SK-N-SH (cell line): ENCODE results near the gene SPTAN1. TPM values are rescaled to one million over a fixed set of nuclear protein-coding genes. Genes with fewer than 3 reads are reported as not detected.
"Not testable (repeated sequence)": the region's sequence is repeated elsewhere in the genome, so short reads cannot be mapped to it uniquely, and the experiment has no call there.

Source experiments
- CTCF ChIA-PET: fragments of 300-600, 350-600 bp; formaldehyde crosslinking; extraction: SDS; loops from one replicate; lab custom pipeline; 2021; lab: Yijun Ruan, JAX
- POLR2A ChIA-PET: fragments of 350-600 bp; sonication (Branson Sonifier 250); formaldehyde crosslinking; extraction: SDS; loops from one replicate; lab custom pipeline; 2020; ENCODE audit warnings: antibody characterized with exemption, inconsistent platforms; lab: Yijun Ruan, JAX
- DNase-seq: peaks from one replicate; pipeline ENCODE4 v3.0.0; 2012
- H2AFZ ChIP-seq: fragments of 200-600 bp; sonication (generic); 2 replicates; pipeline ENCODE4 v1.8.1; 2016; ENCODE audit warnings: antibody characterized with exemption, mild to moderate bottlenecking, low read depth
- H3F3A ChIP-seq: fragments of 200-600 bp; sonication (generic); replicated peaks from 2 replicates; pipeline ENCODE3; 2016; ENCODE audit warnings: antibody characterized with exemption, mild to moderate bottlenecking; ENCODE audit not compliant: insufficient read depth
- H3K27ac ChIP-seq, 2 experiments: fragments of 200-500 bp in 1 of 2; fragments of 200-600 bp in 1 of 2; sonication (Bioruptor generic) in 1 of 2; sonication (generic), shearing (Covaris generic) in 1 of 2; 2 replicates each; pipeline versions ENCODE4 v1.5.1 to v1.6.1; 2014 to 2016; ENCODE audit warnings: low read depth in 2 of 2, inconsistent platforms in 1 of 2, low read length in 1 of 2, mild to moderate bottlenecking in 1 of 2, mixed read lengths in 1 of 2
- H3K27me3 ChIP-seq: fragments of 200-600 bp; sonication (generic), shearing (Covaris generic); 2 replicates; pipeline ENCODE4 v1.6.1; 2016; ENCODE audit warnings: mixed run types; ENCODE audit not compliant: insufficient read depth
- H3K36me3 ChIP-seq, 2 experiments: fragments of 200-500 bp in 1 of 2; fragments of 200-600 bp in 1 of 2; sonication (Bioruptor generic) in 1 of 2; sonication (generic) in 1 of 2; replicated peaks in 1 of 2; 2 replicates each; pipeline versions ENCODE3 to v1.5.1; 2014 to 2016; ENCODE audit warnings: low read length in 1 of 2, mild to moderate bottlenecking in 1 of 2; ENCODE audit not compliant: insufficient read depth in 2 of 2, control insufficient read depth in 1 of 2
- H3K4me1 ChIP-seq, 2 experiments: fragments of 200-500 bp in 1 of 2; fragments of 200-600 bp in 1 of 2; sonication (Bioruptor generic) in 1 of 2; sonication (generic), shearing (Covaris generic) in 1 of 2; 2 replicates each; pipeline versions ENCODE4 v1.5.1 to v1.6.1; 2014 to 2016; ENCODE audit warnings: low read depth in 1 of 2, low read length in 1 of 2, mixed run types in 1 of 2; ENCODE audit not compliant: insufficient read depth in 2 of 2, control insufficient read depth in 1 of 2
- H3K4me2 ChIP-seq: fragments of 200-600 bp; sonication (generic), shearing (Covaris generic); 2 replicates; pipeline ENCODE4 v1.6.1; 2017; ENCODE audit warnings: mixed run types
- H3K4me3 ChIP-seq, 2 experiments: fragments of 200-500 bp in 1 of 2; fragments of 200-600 bp in 1 of 2; sonication (Bioruptor generic) in 1 of 2; sonication (generic), shearing (Covaris generic) in 1 of 2; 2 replicates each; pipeline versions ENCODE4 v1.5.1 to v1.8.1; 2014 to 2016; ENCODE audit warnings: low read depth in 2 of 2, inconsistent platforms in 1 of 2, low read length in 1 of 2, mild to moderate bottlenecking in 1 of 2, mixed read lengths in 1 of 2, moderate library complexity in 1 of 2
- H3K79me2 ChIP-seq: fragments of 200-600 bp; sonication (generic); 2 replicates; pipeline ENCODE4 v1.8.1; 2017; ENCODE audit warnings: mild to moderate bottlenecking; ENCODE audit not compliant: insufficient read depth
- H3K9ac ChIP-seq: fragments of 200-600 bp; sonication (generic); 2 replicates; pipeline ENCODE4 v1.6.1; 2017; ENCODE audit warnings: mixed run types
- H3K9me2 ChIP-seq: fragments of 200-600 bp; sonication (generic); 2 replicates; pipeline ENCODE4 v1.6.1; 2017; ENCODE audit warnings: mixed run types
- H3K9me3 ChIP-seq: fragments of 200-600 bp; sonication (generic); 2 replicates; pipeline ENCODE4 v1.6.1; 2017; ENCODE audit warnings: mixed run types, mild to moderate bottlenecking, moderate library complexity
- H4K20me1 ChIP-seq: fragments of 200-600 bp; sonication (generic); 2 replicates; pipeline ENCODE4 v1.6.1; 2017; ENCODE audit warnings: mild to moderate bottlenecking, mixed run types; ENCODE audit not compliant: insufficient read depth
- EZH2phosphoT487 ChIP-seq: fragments of 200-600 bp; sonication (generic); IDR thresholded peaks from 2 replicates; pipeline ENCODE4 v1.6.1; 2017; ENCODE audit warnings: low read depth, mixed run types, mild to moderate bottlenecking, antibody characterized with exemption, moderate library complexity, borderline replicate concordance
- FOXJ3 ChIP-seq: sonication (generic); formaldehyde crosslinking; IDR thresholded peaks from 2 replicates; pipeline ENCODE4 v1.5.1; 2020; ENCODE audit warnings: mild to moderate bottlenecking, missing genetic modification reagents
- JUND ChIP-seq: IDR thresholded peaks from 2 replicates; pipeline ENCODE4 v1.4.0; 2012
- MEF2A ChIP-seq: IDR thresholded peaks from 2 replicates; pipeline ENCODE4 v1.4.0; 2012; ENCODE audit warnings: low read depth, borderline replicate concordance
- RAD21 ChIP-seq: IDR thresholded peaks from 2 replicates; pipeline ENCODE4 v1.6.1; 2012; ENCODE audit warnings: mild to moderate bottlenecking, low read length
- WGBS: methylation state at CpG from one replicate; pipeline ENCODE4 v1.1.6; 2017; ENCODE audit warnings: low lambda C conversion rate; 5-methylcytosine and 5-hydroxymethylcytosine counted together
- polyA plus RNA-seq, 3 experiments: library from polyadenylated mRNA; depleted of rRNA; stranded (reverse); fragments of >200 nt; gene quantifications; 2 replicates each; pipeline ENCODE4 v1.2.3, GENCODE V29; 2012
- TF ChIP-seq, protein P1 (sequence below): IDR thresholded peaks from 2 replicates; pipeline ENCODE4 v1.6.1; 2012; ENCODE audit warnings: mild to moderate bottlenecking, low read depth, low read length, moderate library complexity

SPTAN1 gene
- polyA plus RNA-seq, 1 of the 3 experiments (the other 2 are of a cell fraction), result 177 TPM

DNA sequence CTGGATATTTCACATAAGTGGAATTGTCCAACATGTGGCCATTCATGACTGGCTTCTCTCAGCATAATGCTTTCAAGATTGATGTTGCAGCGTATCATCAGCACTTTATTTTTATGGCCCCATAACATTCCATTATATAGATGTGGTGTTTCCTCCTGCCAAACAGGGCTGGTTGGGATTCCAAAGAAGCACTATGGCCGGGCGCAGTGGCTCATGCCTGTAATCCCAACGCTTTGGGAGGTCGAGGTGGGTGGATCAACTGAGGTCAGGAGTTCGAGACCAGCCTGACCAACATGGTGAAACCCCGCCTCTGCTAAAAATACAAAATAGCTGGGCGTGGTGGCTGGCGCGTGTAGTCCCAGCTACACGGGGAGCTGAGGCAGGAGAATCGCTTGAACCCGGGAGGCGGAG lies 49.0 kb upstream of the SPTAN1 start:
- H3K4me3 ChIP-seq, H4K20me1 ChIP-seq, H3K9ac ChIP-seq, DNase-seq, H3K4me2 ChIP-seq, H3K9me2 ChIP-seq, H3K9me3 ChIP-seq, H3K27me3 ChIP-seq, CTCF ChIA-PET, H3K27ac ChIP-seq: not testable (repeated sequence)
- Histone ChIP-seq H3K79me2 (peaks cover 39% of the 10 kb centered on the region), H3K4me1 (peaks cover 0 to 13% of the 10 kb centered on the region in 2 experiments; a peak in 2 of 4 replicates), H3K36me3 (peaks cover 18 to 22% of the 10 kb centered on the region in 2 experiments), H2AFZ (peak overlapping the region; percentile 90), H3F3A (peaks cover 17% of the 10 kb centered on the region)
- WGBS, result 90% methylated on average over 11 of the region's 14 CpGs
- POLR2A ChIA-PET, result interaction anchor here (0.8 kb wide), 1 partner anchor 12 kb away, joined by 3 read pairs; no protein-coding TSS in a partner anchor

DNA sequence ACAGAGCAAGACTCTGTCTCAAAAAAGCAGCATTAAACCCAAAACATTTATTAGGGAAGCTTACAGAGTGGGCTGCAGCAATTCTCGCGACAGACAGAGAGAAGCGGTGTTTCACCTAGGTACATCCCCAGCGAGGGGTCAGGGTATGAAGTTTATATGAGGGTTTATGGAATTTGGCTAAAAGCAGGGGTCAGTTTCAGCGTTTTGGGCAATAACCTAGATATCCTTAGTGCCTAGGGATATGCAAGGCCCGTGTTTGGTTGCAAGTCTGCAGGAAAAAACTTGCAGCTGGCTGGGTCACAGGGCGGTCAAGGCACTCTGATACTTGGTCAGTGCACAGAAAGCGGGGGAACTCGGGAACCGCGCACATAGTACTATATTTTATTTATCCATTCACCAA lies 48.5 kb upstream of the SPTAN1 start:
- ChIA-PET CTCF (no interaction called here), POLR2A (interaction anchor here (0.8 to 1.4 kb wide), 2 partner anchors 9 to 12 kb away, joined by 3 to 4 read pairs; no protein-coding TSS in a partner anchor)
- Histone ChIP-seq H3K9me2 (no peaks in the 10 kb centered on the region), H3K9ac (no peak overlapping the region; the same call in 1 of the 2 replicates), H3K79me2 (peaks cover 40% of the 10 kb centered on the region), H3K9me3 (no peaks in the 10 kb centered on the region), H3K4me1 (peaks cover 0 to 13% of the 10 kb centered on the region in 2 experiments; a peak in 2 of 4 replicates), H3K4me2 (peak overlapping the region; percentile 89), H3K36me3 (peaks cover 14 to 19% of the 10 kb centered on the region in 2 experiments), H3K27ac (peak overlapping the region in 1 of 2 experiments; percentile 72; a peak in 2 of 4 replicates), H3K27me3 (no peaks in the 10 kb centered on the region), H3K4me3 (peak overlapping the region; percentile 85 to 95), H2AFZ (peak overlapping the region; percentile 90), H4K20me1 (no peaks in the 10 kb centered on the region), H3F3A (peaks cover 17% of the 10 kb centered on the region)
- TF ChIP-seq FOXJ3 (CRISPR knock-in tag) (no peak), MEF2A (no peak), EZH2phosphoT487 (no peak), RAD21 (no peak), JUND (no peak)
- TF ChIP-seq, protein P1, sequence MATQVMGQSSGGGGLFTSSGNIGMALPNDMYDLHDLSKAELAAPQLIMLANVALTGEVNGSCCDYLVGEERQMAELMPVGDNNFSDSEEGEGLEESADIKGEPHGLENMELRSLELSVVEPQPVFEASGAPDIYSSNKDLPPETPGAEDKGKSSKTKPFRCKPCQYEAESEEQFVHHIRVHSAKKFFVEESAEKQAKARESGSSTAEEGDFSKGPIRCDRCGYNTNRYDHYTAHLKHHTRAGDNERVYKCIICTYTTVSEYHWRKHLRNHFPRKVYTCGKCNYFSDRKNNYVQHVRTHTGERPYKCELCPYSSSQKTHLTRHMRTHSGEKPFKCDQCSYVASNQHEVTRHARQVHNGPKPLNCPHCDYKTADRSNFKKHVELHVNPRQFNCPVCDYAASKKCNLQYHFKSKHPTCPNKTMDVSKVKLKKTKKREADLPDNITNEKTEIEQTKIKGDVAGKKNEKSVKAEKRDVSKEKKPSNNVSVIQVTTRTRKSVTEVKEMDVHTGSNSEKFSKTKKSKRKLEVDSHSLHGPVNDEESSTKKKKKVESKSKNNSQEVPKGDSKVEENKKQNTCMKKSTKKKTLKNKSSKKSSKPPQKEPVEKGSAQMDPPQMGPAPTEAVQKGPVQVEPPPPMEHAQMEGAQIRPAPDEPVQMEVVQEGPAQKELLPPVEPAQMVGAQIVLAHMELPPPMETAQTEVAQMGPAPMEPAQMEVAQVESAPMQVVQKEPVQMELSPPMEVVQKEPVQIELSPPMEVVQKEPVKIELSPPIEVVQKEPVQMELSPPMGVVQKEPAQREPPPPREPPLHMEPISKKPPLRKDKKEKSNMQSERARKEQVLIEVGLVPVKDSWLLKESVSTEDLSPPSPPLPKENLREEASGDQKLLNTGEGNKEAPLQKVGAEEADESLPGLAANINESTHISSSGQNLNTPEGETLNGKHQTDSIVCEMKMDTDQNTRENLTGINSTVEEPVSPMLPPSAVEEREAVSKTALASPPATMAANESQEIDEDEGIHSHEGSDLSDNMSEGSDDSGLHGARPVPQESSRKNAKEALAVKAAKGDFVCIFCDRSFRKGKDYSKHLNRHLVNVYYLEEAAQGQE, result no peak
- DNase-seq, result peak; percentile 49
- WGBS, result 44% methylated on average over 11 of the region's 11 CpGs
